Ishikawa (cell line): ENCODE data around the gene ATP6V1E1.

Source experiments
- CEBPB ChIP-seq: IDR thresholded peaks from 2 replicates; pipeline ENCODE4 v1.6.1; 2012
- CREB1 ChIP-seq: IDR thresholded peaks from 2 replicates; pipeline ENCODE4 v1.6.1; 2012; ENCODE audit warnings: low read depth
- EGR1 ChIP-seq: IDR thresholded peaks from 2 replicates; pipeline ENCODE4 v1.6.1; 2012
- EP300 ChIP-seq: IDR thresholded peaks from 2 replicates; pipeline ENCODE4 v1.6.1; 2012; ENCODE audit warnings: borderline replicate concordance
- FOXM1 ChIP-seq: IDR thresholded peaks from 2 replicates; pipeline ENCODE4 v1.6.1; 2012; ENCODE audit warnings: low read depth, borderline replicate concordance
- MAX ChIP-seq: IDR thresholded peaks from 2 replicates; pipeline ENCODE4 v1.6.1; 2012
- NFIC ChIP-seq: IDR thresholded peaks from 2 replicates; pipeline ENCODE4 v1.6.1; 2012
- RAD21 ChIP-seq: IDR thresholded peaks from 2 replicates; pipeline ENCODE4 v1.6.1; 2012; ENCODE audit warnings: low read depth
- REST ChIP-seq: IDR thresholded peaks from 2 replicates; pipeline ENCODE4 v1.6.1; 2012; ENCODE audit warnings: low read depth, mild to moderate bottlenecking
- TAF1 ChIP-seq: IDR thresholded peaks from 2 replicates; pipeline ENCODE4 v1.6.1; 2012; ENCODE audit warnings: low read depth, mild to moderate bottlenecking
- TCF12 ChIP-seq: IDR thresholded peaks from 2 replicates; pipeline ENCODE4 v1.6.1; 2012; ENCODE audit warnings: low read depth
- TEAD4 ChIP-seq: IDR thresholded peaks from 2 replicates; pipeline ENCODE4 v1.6.1; 2012
- USF1 ChIP-seq: IDR thresholded peaks from 2 replicates; pipeline ENCODE4 v1.6.1; 2012
- YY1 ChIP-seq: IDR thresholded peaks from 2 replicates; pipeline ENCODE4 v1.6.1; 2012; ENCODE audit warnings: low read depth
- ZBTB7A ChIP-seq: IDR thresholded peaks from 2 replicates; pipeline ENCODE4 v1.6.1; 2012; ENCODE audit warnings: low read depth

Gene ATP6V1E1

GRCh38 chr22:17570851-17571631, 57.5 kb downstream of the ATP6V1E1 start:
- TF ChIP-seq FOXM1 (no peak), NFIC (no peak), YY1 (no peak), CEBPB (no peak), EGR1 (no peak), CREB1 (no peak), TEAD4 (no peak), TAF1 (no peak), EP300 (no peak), RAD21 (no peak), MAX (no peak), TCF12 (no peak), USF1 (no peak)

DNA sequence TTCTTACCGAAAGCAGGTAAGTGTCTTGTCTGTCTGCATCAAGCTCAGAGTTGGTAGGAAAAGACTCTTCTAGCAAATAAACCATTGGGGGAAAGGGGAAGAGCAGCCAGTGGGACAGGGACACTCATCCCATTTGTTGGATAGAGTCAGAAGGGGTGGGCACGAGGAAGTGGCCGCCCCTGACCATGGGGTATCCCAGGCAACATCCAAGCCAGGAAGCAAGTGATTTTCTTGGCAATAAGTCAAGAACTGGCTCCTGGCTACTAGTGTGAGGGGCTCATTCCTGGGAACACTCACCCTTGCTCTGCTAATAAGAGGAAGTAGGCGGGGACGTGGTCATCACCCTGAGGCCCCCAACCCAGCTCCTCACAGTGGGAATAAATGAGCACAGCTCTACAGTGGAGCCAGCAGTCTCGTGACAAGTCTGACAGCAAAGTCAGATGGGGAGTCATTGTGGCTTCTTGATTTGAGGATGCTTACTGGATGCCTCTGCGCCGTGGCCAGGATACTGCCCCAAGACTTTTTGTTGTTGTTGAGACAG, 58.5 kb downstream of the ATP6V1E1 start:
- TF ChIP-seq TCF12 (no peak), NFIC (no peak), FOXM1 (no peak), TAF1 (no peak), CEBPB (no peak), RAD21 (no peak), REST (no peak), MAX (no peak), YY1 (no peak), EGR1 (no peak), EP300 (no peak), USF1 (no peak), CREB1 (no peak), ZBTB7A (no peak), TEAD4 (no peak)

- TF ChIP-seq CEBPB (no peak), CREB1 (no peak), USF1 (no peak), RAD21 (no peak), NFIC (no peak), FOXM1 (no peak), ZBTB7A (no peak), MAX (no peak), YY1 (no peak), TEAD4 (no peak), REST (no peak), TAF1 (no peak), EGR1 (no peak), TCF12 (no peak), EP300 (no peak)
Measured at GRCh38 chr22:17566776-17567175, 61.8 kb downstream of the ATP6V1E1 start.

- no peak for TF ChIP-seq REST
- TF ChIP-seq MAX = no peak
- no peak for TF ChIP-seq CEBPB
- TF ChIP-seq ZBTB7A = no peak
- TF ChIP-seq USF1 = no peak
- TF ChIP-seq TAF1 = no peak
- no peak for TF ChIP-seq EP300
- no peak for TF ChIP-seq FOXM1
- TF ChIP-seq YY1 = no peak
- TF ChIP-seq CREB1 = no peak
- no peak for TF ChIP-seq TCF12
- TF ChIP-seq RAD21 = no peak
- no peak for TF ChIP-seq EGR1
- no peak for TF ChIP-seq TEAD4
- no peak for TF ChIP-seq NFIC
Measured at GRCh38 chr22:17563936-17564391, 64.6 kb downstream of the ATP6V1E1 start.
